K562 (cell line): ENCODE results near the gene CISTR. TPM values are rescaled to one million over a fixed set of nuclear protein-coding genes. Genes with fewer than 3 reads are reported as not detected.

Source experiments
- ATAC-seq: fragments of 200-7000 bp; cut with Tn5 transposase; 3 replicates; pipeline ENCODE4 v1.9.1; 2020; ENCODE audit warnings: moderate library complexity
- BruUV-seq: library from RNA; stranded (reverse); fragments of 400-500 nt; replicated peaks from 2 replicates; lab custom pipeline; 2021; lab: Mats Ljungman, UMichigan
- CTCF ChIA-PET: fragments of 300-600 bp; formaldehyde crosslinking; extraction: SDS; loops from one replicate; lab custom pipeline; 2021; ENCODE audit warnings: low intra/inter-chr PET ratio; lab: Yijun Ruan, JAX
- POLR2A ChIA-PET: fragments of 300-600, 350-650 bp; sonication (Branson Sonifier 250); formaldehyde crosslinking; extraction: SDS; loops from one replicate; lab custom pipeline; 2021; ENCODE audit warnings: antibody characterized with exemption, inconsistent platforms; lab: Yijun Ruan, JAX
- DNase-seq, 4 experiments: peaks; one replicate each; pipeline versions ENCODE4 v3.0.0 to v3.0.0-alpha.2; 2011 to 2018; ENCODE audit warnings: low spot score in 3 of 4, mixed read lengths in 3 of 4; ENCODE audit errors: extremely low read depth in 1 of 4
- FAIRE-seq: peaks from 2 replicates; lab custom pipeline; 2011; peaks lifted over from hg19 to GRCh38; lab: Jason Lieb, UNC
- H2AFZ ChIP-seq: 2 replicates; pipeline ENCODE4 v1.6.0; 2011; ENCODE audit warnings: low read depth, low read length, control low read depth, inconsistent platforms
- H3K27ac ChIP-seq: fragments of 200-600 bp; 3 replicates; pipeline ENCODE4 v1.8.0; 2011; ENCODE audit warnings: low read depth, mild to moderate bottlenecking, control low read depth, inconsistent platforms, low read length, moderate library complexity, mixed read lengths; ENCODE audit errors: extremely low read depth
- H3K27me3 ChIP-seq, 2 experiments: fragments of 300-600 bp in 1 of 2; 2 replicates in 1 of 2; 3 replicates in 1 of 2; pipeline versions ENCODE4 v1.6.0 to v1.8.0; 2011; ENCODE audit warnings: inconsistent platforms in 2 of 2, low read length in 2 of 2, mild to moderate bottlenecking in 1 of 2, mixed read lengths in 1 of 2, moderate library complexity in 1 of 2; ENCODE audit not compliant: control insufficient read depth in 2 of 2, insufficient read depth in 2 of 2
- H3K36me3 ChIP-seq: fragments of 300-600 bp; 3 replicates; pipeline ENCODE4 v1.8.0; 2011; ENCODE audit warnings: mild to moderate bottlenecking, low read length, inconsistent platforms; ENCODE audit not compliant: control insufficient read depth, insufficient read depth
- H3K4me1 ChIP-seq, 2 experiments: fragments of 200-600 bp in 1 of 2; replicated peaks in 1 of 2; 2 replicates in 1 of 2; 3 replicates in 1 of 2; pipeline versions ENCODE4 v1.5.1 to v1.8.0; 2011; ENCODE audit warnings: inconsistent platforms in 2 of 2, low read length in 2 of 2, mild to moderate bottlenecking in 1 of 2, mixed read lengths in 1 of 2, moderate library complexity in 1 of 2; ENCODE audit not compliant: control insufficient read depth in 2 of 2, insufficient read depth in 2 of 2
- H3K4me2 ChIP-seq: 2 replicates; pipeline ENCODE4 v1.6.1; 2011; ENCODE audit warnings: low read length, control low read depth, inconsistent platforms, mixed read lengths; ENCODE audit not compliant: insufficient read depth
- H3K4me3 ChIP-seq: fragments of 200-600 bp; sonication (generic), shearing (Covaris generic); 2 replicates; pipeline ENCODE4 v1.5.1; 2016; ENCODE audit warnings: control low read depth, inconsistent platforms
- H3K79me2 ChIP-seq: fragments of 200-600 bp; 3 replicates; pipeline ENCODE4 v1.8.0; 2011; ENCODE audit warnings: low read length, inconsistent platforms; ENCODE audit not compliant: control insufficient read depth, insufficient read depth
- H3K9ac ChIP-seq, 2 experiments: 2 replicates each; pipeline versions ENCODE4 v1.6.0 to v1.6.1; 2011; ENCODE audit warnings: low read depth in 2 of 2, low read length in 2 of 2, control low read depth in 1 of 2, inconsistent platforms in 1 of 2, mild to moderate bottlenecking in 1 of 2, mixed read lengths in 1 of 2; ENCODE audit not compliant: insufficient read depth in 1 of 2
- H3K9me1 ChIP-seq: one replicate; pipeline ENCODE4 v1.6.0; 2011; ENCODE audit warnings: inconsistent platforms, mild to moderate bottlenecking, low read length, moderate library complexity; ENCODE audit not compliant: control insufficient read depth, insufficient read depth
- H3K9me3 ChIP-seq: replicated peaks from 2 replicates; pipeline ENCODE4 v1.5.1; 2011; ENCODE audit warnings: low read depth, low read length, inconsistent platforms; ENCODE audit not compliant: control insufficient read depth, insufficient read depth
- H4K20me1 ChIP-seq: replicated peaks from 2 replicates; pipeline ENCODE4 v1.6.1; 2011; ENCODE audit warnings: low read length, inconsistent platforms, mixed read lengths; ENCODE audit not compliant: control insufficient read depth, insufficient read depth
- BCOR ChIP-seq: fragments of 450-650 bp; IDR thresholded peaks from 2 replicates; pipeline ENCODE4 v1.6.1; 2016
- NELFE ChIP-seq: IDR thresholded peaks from 2 replicates; pipeline ENCODE4 v1.6.1; 2011; ENCODE audit warnings: mild to moderate bottlenecking; ENCODE audit not compliant: insufficient read depth, insufficient read length
- RAD21 ChIP-seq, 2 experiments: fragments of 250-450 bp in 1 of 2; fragments of 450-650 bp in 1 of 2; sonication (Bioruptor Pico) in 1 of 2; formaldehyde crosslinking in 1 of 2; IDR thresholded peaks in 1 of 2; conservative IDR thresholded peaks in 1 of 2; 2 replicates each; pipeline versions ENCODE4 v1.4.0 to v1.8.0; 2020 to 2022; ENCODE audit warnings: mild to moderate bottlenecking in 2 of 2, moderate library complexity in 1 of 2
- SMC3 ChIP-seq: conservative IDR thresholded peaks from 2 replicates; pipeline ENCODE4 v1.6.1; 2011; ENCODE audit warnings: low read depth, low read length, improper control_type of control experiment; ENCODE audit not compliant: insufficient read depth
- STAG1 ChIP-seq: sonication (generic); formaldehyde crosslinking; IDR thresholded peaks from 2 replicates; pipeline ENCODE4 v1.5.0; 2020; ENCODE audit warnings: missing genetic modification reagents, borderline replicate concordance
- STAT5A ChIP-seq: IDR thresholded peaks from 2 replicates; pipeline ENCODE4 v1.6.1; 2012; ENCODE audit warnings: low read length, inconsistent platforms, borderline replicate concordance
- WGBS: fragments of 100-300 bp; shearing (Covaris generic); methylation state at CpG from one replicate; pipeline ENCODE4 v1.1.6; 2016; ENCODE audit warnings: low coverage, mixed read lengths; ENCODE audit not compliant: insufficient coverage; ENCODE audit errors: missing lambda C conversion rate; 5-methylcytosine and 5-hydroxymethylcytosine counted together
- in situ Hi-C: fragments of 300-500 bp; cut with MboI; formaldehyde crosslinking; loops from 4 replicates; pipeline ENCODE4 v1.15.0; 2018; ENCODE audit warnings: inconsistent platforms, mixed read lengths
- intact Hi-C: fragments of 100-400 bp; cut with micrococcal nuclease; formaldehyde crosslinking; loops from 2 replicates; pipeline ENCODE4 v1.14.2; 2022
- polyA plus RNA-seq, 8 experiments: library from polyadenylated mRNA; depleted of rRNA in 4 of 8; stranded (reverse) in 5 of 8; unstranded in 3 of 8; fragments of >200 nt; fragmentation: Nextera tagmentation in 2 of 8; fragmentation: Illumina TruSeq in 1 of 8; extraction: Ambion mirVana in 2 of 8; extraction: Trizol in 1 of 8; gene quantifications; 2 replicates each; pipeline versions ENCODE4 v1.2.1 to v1.2.3, GENCODE V29; 2011 to 2014; ENCODE audit warnings: inconsistent platforms in 1 of 8, missing spikeins in 1 of 8
- total RNA-seq, 7 experiments: library from RNA; depleted of rRNA in 6 of 7; stranded (reverse); fragments of >200 nt in 6 of 7; fragmentation: Illumina TruSeq in 2 of 7; extraction: Trizol in 2 of 7; gene quantifications; 2 replicates each; pipeline versions ENCODE4 v1.2.1 to v1.2.3, GENCODE V29; 2011 to 2021; ENCODE audit warnings: low replicate concordance in 1 of 7
- TF ChIP-seq, protein P1 (sequence below), 3 experiments: IDR thresholded peaks in 2 of 3; conservative IDR thresholded peaks in 1 of 3; 2 replicates each; pipeline ENCODE4 v1.5.1; 2011 to 2012; ENCODE audit warnings: low read length in 3 of 3, mild to moderate bottlenecking in 3 of 3, control low read depth in 2 of 3, improper control_type of control experiment in 1 of 3, inconsistent platforms in 1 of 3, low read depth in 1 of 3, mixed read lengths in 1 of 3, moderate library complexity in 1 of 3; ENCODE audit not compliant: insufficient read depth in 2 of 3
- TF ChIP-seq, protein P2 (sequence below): fragments of 200-800 bp; sonication (Bioruptor generic); IDR thresholded peaks from 2 replicates; pipeline ENCODE4 v1.6.1; 2017; ENCODE audit warnings: missing genetic modification characterization, missing compliant biosample characterization
- TF ChIP-seq, protein P3 (sequence below): IDR thresholded peaks from 2 replicates; pipeline ENCODE4 v1.6.1; 2011; ENCODE audit warnings: borderline replicate concordance, low read depth, mild to moderate bottlenecking, moderate library complexity, low read length; ENCODE audit not compliant: insufficient read depth, poor library complexity, severe bottlenecking

Gene CISTR
- total and polyA plus RNA-seq, 9 of the 15 experiments (the other 6 are each of a cell fraction or from before 2014, with no cell fraction given): not detected

DNA sequence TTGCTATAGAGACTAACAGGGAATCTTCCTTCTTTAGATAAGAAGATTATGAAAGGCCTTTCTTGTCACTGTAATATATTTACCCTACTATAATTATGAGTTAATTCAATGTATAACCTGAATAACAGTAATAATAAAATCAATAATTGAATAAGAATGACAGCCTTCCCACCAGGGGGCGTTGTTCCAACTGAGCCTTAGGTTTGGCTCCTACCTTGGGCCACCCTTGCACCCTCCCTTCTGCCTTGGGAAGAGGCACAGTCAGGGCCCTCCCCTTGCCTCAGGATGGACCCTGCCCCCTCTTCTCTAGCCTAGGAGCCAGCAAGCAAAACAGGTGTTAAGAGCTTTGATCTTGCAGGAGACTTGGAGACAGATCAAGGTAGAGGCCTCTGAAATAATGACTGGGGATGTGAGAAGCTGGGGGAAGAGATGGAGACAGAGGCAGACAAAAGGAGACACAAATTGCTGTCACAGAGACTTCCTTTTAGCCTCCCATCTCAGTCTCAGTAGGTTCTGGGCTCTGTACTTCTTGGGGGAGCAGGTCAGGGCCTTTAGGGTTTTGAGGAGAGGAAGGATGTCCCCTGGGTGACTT lies 40.1 kb upstream of the CISTR start:
- in situ Hi-C loops: no loop called here
- TF ChIP-seq STAT5A (no peak), BCOR (no peak), NELFE (no peak), SMC3 (0 out of 2 replicates have a peak, but pooled peaks have one; percentile 7), STAG1 (no peak), RAD21 (CRISPR knock-in tag; conservative IDR thresholded peaks at IDR 0.05 in 1 of 2, IDR thresholded peaks at IDR 0.05 in 1 of 2) (peak; percentile 19 to 54; a peak in 2 of 4 replicates)
- TF ChIP-seq, protein P1, sequence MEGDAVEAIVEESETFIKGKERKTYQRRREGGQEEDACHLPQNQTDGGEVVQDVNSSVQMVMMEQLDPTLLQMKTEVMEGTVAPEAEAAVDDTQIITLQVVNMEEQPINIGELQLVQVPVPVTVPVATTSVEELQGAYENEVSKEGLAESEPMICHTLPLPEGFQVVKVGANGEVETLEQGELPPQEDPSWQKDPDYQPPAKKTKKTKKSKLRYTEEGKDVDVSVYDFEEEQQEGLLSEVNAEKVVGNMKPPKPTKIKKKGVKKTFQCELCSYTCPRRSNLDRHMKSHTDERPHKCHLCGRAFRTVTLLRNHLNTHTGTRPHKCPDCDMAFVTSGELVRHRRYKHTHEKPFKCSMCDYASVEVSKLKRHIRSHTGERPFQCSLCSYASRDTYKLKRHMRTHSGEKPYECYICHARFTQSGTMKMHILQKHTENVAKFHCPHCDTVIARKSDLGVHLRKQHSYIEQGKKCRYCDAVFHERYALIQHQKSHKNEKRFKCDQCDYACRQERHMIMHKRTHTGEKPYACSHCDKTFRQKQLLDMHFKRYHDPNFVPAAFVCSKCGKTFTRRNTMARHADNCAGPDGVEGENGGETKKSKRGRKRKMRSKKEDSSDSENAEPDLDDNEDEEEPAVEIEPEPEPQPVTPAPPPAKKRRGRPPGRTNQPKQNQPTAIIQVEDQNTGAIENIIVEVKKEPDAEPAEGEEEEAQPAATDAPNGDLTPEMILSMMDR (IDR thresholded peaks at IDR 0.05 in 2 of 3, conservative IDR thresholded peaks at IDR 0.05 in 1 of 3; ENCODE audit: insufficient read depth in 2 of 3, low read depth in 1 of 3, low read length in 3 of 3): peak; percentile 45 to 70 (median 58)
- TF ChIP-seq, protein P2, sequence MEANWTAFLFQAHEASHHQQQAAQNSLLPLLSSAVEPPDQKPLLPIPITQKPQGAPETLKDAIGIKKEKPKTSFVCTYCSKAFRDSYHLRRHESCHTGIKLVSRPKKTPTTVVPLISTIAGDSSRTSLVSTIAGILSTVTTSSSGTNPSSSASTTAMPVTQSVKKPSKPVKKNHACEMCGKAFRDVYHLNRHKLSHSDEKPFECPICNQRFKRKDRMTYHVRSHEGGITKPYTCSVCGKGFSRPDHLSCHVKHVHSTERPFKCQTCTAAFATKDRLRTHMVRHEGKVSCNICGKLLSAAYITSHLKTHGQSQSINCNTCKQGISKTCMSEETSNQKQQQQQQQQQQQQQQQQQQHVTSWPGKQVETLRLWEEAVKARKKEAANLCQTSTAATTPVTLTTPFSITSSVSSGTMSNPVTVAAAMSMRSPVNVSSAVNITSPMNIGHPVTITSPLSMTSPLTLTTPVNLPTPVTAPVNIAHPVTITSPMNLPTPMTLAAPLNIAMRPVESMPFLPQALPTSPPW (CRISPR knock-in tag): peak; percentile 15; the same call in 1 of the 2 replicates
- TF ChIP-seq, protein P3, sequence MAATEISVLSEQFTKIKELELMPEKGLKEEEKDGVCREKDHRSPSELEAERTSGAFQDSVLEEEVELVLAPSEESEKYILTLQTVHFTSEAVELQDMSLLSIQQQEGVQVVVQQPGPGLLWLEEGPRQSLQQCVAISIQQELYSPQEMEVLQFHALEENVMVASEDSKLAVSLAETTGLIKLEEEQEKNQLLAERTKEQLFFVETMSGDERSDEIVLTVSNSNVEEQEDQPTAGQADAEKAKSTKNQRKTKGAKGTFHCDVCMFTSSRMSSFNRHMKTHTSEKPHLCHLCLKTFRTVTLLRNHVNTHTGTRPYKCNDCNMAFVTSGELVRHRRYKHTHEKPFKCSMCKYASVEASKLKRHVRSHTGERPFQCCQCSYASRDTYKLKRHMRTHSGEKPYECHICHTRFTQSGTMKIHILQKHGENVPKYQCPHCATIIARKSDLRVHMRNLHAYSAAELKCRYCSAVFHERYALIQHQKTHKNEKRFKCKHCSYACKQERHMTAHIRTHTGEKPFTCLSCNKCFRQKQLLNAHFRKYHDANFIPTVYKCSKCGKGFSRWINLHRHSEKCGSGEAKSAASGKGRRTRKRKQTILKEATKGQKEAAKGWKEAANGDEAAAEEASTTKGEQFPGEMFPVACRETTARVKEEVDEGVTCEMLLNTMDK: peak; percentile 74

More for the DNA sequence above, 40.1 kb upstream of the CISTR start:
- Histone ChIP-seq H3K27ac (no peak overlapping the region), H3K9me3 (no peaks in the 10 kb centered on the region), H3K9me1 (no peaks in the 10 kb centered on the region), H2AFZ (no peak overlapping the region), H3K4me1 (no peaks in the 10 kb centered on the region), H3K27me3 (peaks cover 4 to 17% of the 10 kb centered on the region in 2 experiments; a peak in 4 of 5 replicates), H3K79me2 (no peaks in the 10 kb centered on the region), H4K20me1 (no peaks in the 10 kb centered on the region), H3K9ac (no peak overlapping the region), H3K4me2 (no peak overlapping the region), H3K4me3 (no peak overlapping the region), H3K36me3 (no peaks in the 10 kb centered on the region)
- BruUV-seq: no TSS peak
- FAIRE-seq (no peak), ATAC-seq (peak; percentile 69; the same call in 2 of the 3 replicates), DNase-seq (peak; percentile 27 to 50 (median 46))
- 0% methylated on average over 1 of the region's 1 CpG for WGBS
- intact Hi-C loops: no loop called here
- ChIA-PET CTCF (interaction anchor here (0.5 to 0.6 kb wide), 2 partner anchors 143 to 338 kb away, joined by 3 read pairs; no protein-coding TSS in a partner anchor), POLR2A (no interaction called here)
